ENCODE results near the gene TGDS.
"Not testable (repeated sequence)": the region's sequence is repeated elsewhere in the genome, so short reads cannot be mapped to it uniquely, and the experiment has no call there.

Gene TGDS, protein sequence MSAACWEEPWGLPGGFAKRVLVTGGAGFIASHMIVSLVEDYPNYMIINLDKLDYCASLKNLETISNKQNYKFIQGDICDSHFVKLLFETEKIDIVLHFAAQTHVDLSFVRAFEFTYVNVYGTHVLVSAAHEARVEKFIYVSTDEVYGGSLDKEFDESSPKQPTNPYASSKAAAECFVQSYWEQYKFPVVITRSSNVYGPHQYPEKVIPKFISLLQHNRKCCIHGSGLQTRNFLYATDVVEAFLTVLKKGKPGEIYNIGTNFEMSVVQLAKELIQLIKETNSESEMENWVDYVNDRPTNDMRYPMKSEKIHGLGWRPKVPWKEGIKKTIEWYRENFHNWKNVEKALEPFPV

DNA sequence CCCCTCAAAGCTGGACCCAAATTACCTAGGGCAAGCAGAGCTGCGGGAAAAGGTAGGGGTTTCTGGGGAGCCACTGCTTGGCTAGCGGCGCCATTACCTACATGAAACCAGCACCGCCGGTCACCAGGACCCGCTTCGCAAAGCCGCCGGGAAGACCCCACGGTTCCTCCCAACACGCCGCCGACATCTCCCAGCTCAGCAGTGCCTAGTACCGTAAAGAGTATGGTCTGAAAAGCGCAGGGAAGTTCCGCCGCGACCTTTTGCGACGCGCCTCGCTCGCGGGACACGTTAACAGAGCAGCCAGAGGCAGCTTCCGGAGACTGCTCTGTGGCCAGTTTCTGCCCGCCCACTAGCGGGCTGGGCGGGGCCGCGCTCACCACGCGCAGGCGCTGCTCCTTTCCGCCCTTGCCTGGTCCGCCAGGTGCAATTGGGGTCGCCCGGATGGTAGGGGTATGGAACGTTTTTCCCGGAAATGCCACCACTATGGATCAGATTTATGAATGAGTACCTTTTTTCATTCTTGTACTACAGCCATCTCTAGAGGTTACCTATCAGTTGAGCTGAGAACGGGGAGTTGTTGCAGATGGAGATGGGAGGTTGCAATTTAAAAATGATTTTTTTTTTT is at the start of gene TGDS:
TGDS (minus strand) TSS at position 203 of the 625 bp plus-strand sequence; CDS start at position 187, 16 bp downstream.
- peak; percentile 78 for DNase-seq (ENCODE audit: low read depth)

DNA sequence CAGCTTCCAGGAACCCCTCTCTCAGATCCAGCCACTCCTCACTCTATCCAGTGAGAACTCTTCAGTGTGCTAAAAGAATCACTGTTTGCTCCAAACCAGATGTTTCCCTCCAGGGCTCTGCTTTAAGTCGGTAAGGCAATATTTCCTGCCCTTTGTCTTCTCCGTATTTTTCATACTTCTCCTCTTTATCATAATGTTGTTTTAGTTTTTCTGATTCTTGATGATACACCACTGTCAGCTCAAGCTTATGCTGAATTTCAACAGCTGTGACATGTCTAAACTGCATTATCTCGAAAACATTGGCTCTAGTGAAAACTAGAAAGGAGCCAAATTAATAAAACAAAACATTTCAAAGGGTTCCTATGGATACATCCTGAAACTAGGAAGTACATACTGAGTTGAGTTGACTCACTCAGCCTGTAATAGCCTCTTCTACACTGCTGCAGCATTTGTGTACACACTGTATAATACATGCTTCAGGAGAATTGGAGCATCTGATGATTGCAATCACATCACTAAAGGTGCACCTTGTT is 45.5 kb upstream of the TGDS start:
- no peak for DNase-seq (ENCODE audit: low read depth)

DNA sequence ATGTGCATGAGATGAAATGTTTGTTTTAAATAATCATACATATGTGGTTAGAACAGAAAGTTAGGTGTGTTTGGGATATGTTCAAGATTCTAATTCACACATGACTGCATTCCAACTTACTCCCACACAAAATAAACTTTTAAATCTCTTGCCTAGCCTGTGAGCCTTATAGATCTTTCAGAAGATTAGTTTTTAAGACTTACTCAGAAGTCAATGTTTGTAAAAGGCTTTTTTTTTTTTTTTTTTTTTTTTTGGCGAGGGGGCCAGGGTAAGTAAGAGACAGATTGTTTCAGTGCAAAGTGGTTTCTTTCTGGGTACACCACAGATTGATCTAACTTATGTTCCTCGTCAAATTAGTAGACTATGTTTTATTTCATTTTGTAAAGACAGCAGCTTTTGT is 44.8 kb upstream of the TGDS start:
- DNase-seq (ENCODE audit: low read depth): no peak

DNA sequence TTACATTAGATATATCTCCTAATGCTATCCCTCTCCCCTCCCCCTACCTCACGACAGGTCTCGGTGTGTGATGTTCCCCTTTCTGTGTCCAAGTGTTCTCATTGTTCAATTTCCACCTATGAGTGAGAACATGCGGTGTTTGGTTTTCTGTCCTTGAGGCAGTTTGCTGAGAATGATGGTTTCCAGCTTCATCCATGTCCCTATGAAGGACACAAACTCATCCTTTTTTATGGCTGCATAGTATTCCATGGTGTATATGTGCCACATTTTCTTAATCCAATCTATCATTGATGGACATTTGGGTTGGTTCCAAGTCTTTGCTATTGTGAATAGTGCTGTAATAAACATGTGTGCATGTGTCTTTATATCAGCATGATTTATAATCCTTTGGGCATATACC is 41.7 kb upstream of the TGDS start:
- not testable (repeated sequence) for DNase-seq (ENCODE audit: low read depth)

DNA sequence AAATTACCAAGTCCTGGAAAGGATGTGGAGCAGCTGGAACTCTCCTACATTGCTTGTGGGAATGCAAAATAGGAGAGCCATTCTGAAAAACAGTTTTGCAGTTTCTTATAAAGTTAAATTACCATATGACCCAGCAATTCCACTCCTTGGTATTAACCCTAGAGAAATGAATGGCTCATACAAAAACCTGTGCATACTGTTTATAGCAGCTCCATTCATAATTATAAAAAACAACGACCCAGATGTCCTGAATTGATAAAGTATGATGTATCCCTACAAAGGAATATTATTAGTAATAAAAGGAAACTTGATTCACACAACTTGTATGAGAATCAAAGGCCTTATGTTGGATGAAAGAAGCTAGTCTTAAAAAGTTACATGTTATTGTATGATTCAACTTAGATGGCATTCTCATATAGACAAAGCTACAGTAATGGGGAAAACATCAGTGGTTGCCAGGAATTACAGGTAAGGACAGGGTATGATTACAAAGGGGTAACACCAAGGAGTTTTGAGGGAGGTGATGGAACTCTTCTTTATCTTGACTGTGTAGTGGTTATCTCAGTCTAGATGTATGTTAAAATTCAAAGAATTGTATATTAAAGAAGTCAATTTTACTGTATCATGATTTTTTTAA is 41.1 kb upstream of the TGDS start:
- DNase-seq (ENCODE audit: low read depth): no peak

DNA sequence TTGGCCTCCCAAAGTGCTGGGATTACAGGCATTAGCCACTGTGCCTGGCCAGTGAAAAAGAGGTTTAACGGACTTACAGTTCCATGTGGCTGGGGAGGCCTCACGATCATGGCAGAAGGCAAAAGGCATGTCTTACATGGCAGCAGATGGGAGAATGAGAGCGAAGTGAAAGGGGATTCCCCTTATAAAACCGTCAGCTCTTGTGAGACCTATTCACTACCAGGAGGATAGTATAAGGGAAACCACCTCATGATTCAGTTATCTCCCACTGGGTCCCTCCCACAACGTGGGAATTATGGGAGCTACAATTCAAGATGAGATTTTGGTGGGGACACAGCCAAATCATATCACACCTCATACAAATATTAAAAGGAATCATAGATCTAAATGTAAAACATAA is 40.1 kb upstream of the TGDS start:
- not testable (repeated sequence) for DNase-seq (ENCODE audit: low read depth)

DNA sequence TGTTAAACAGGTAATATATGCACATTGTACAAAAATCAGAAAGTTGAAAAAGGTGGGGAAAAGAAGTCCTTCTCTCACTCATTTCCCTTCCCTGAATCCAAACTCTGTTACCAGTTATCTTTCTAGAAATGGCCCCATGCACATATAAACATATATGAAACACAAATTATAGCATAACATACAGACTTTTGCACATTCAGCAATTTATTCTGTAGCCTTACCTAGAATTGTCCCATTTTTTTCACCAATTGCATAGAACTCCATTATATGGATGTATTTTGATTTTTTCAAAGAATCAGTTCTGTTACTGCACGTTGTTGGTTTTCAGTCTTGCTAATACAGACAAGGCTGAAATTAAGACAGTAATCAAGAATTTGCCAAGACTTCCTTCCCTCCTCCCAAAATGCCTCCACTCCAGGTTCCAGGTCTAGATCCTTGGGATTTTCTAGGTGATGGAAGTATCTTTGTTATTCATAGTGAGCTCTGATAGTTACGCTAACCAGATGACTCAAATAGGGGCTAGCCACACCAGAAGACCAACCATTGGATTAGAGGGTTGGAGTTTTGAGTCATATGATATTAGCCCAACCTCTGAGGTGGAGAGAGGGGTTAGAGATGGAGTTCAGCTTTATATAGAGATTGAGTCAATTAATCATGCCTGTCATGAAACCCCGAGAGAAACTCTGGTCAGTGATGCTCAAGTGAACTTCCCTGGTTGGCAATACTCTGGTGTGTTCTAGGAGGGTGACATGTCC is 36.5 kb upstream of the TGDS start:
- no peak for DNase-seq (ENCODE audit: low read depth)

DNA sequence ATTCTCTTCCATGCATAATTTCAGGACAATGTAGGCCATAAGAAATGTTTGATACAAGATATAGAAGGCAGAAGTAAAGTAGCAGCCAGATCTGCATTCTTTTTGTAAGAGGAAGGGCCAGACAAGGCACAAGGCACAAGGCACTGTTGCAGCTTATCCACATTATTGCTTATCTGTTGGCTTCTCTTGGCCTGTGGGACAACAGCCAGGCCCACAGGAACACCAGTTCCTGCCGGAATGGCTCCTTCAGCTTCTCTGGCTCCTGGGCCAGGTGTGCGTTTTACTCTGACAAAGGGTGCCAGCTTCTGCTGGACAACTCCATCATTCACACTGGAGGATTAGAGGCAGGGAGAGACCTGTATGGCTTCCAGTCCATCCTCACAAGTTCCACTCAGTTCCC is 34.9 kb upstream of the TGDS start:
- DNase-seq (ENCODE audit: low read depth): no peak

DNA sequence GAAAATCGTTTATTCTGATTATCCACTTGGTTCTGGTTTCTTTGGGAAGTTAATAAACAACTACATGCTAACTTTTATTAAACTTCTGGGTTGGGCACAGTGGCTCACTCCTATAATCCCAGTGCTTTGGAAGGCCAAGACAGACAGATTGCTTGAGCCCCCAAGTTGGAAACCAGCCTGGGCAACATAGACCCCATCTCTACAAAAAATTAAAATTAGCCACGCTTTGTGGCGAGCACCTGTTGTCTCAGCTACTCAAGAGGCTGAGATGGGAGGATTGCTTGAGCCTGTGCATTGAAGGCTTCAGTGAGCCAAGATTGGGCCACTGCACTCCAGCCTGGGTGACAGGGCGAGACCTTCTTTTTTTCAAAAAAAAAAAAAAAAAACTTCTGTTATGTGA is 27.4 kb upstream of the TGDS start:
- no peak for DNase-seq (ENCODE audit: low read depth)

DNA sequence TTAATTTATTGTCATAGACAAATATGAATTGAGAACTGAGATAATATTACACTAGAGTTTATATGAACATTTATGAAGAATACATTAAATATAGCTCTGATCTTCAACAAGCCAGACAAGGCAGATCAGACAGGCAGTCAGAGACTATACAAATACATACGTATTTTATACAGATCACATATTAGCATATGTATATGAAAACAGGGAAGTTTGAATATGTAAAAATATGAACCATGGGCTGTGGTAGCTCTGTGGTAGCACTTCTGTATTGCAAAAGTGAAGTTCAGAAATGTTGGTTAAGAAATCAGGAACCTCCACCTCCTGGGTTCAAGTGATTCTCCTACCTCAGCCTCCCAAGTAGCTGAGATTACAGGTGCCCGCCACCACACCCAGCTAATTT is 26.4 kb upstream of the TGDS start:
- no peak for DNase-seq (ENCODE audit: low read depth)

DNA sequence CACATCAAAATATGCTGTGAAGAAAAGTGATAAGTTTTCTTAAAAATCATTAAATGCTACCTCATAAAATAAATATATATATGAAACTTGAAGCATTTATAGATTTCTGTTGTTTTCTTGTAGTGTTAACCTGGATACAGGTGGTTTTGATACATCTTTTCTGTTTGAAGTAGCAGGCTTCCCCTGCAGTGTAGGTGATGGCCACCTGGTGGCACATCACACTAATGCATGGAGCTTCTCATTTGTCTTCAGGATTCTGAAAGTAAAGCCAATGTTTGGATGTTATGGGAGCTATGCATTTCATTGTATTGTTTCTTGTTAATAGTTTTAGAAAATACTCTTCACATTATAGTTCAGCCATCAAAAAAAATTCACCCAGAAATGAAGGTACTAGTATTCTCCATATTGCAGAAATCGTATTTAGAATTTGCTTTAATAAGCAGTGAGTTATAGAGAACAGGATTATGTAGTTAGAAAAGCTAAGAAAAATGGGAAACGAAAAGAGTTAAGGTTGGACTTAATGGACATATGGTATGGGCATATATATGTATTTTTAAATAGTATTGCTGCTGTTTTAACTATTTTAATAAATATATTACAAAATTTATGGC is 24.4 kb upstream of the TGDS start:
- DNase-seq (ENCODE audit: low read depth): no peak

DNA sequence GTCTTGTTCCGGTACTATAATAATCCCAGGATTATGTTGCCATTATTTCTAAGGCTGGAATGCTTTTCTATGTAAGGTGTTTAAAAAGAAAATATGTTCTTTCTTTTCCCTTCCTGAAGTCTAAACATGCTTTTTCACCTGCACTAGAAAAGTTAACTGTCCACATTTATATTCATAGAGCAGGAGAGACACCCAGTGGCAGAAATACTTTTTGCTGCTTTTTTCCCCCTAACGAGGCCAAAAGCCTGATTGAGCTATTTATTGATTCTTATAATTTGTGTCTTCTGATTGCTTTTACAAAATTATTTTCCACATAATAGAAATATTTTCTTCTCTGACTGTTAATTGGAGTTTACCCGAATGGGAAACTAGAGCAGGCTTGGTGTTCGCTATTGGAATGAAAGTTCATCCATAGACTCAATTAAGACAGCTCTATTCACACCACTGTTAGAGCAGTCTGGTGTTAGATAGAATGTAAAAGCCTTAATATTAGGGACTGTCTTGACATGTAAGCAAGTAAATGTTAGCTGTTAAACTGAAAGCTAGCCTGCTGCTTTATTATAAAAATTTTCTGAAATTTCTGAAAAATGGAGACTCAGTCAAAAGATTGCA is 21.5 kb upstream of the TGDS start:
- no peak for DNase-seq (ENCODE audit: low read depth)

DNA sequence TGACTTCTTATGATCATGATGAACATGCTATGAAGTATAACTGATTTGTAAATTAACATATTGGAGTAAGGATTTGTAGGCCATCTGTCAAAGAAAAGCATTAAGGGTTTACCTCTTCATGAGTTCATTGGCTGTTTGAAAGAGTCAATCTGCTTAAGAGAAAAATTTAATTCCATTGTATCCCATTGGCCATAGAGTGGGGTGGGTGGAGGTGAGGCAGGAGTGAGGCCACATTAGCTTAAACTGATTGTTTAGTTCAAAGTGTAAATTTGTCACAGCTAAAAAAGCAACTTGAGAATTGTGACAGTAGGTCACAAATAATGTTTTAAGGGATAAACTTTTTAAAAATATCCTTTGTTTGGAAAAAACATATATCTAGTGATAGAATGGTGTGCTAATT is 17.1 kb upstream of the TGDS start:
- DNase-seq (ENCODE audit: low read depth): no peak

DNA sequence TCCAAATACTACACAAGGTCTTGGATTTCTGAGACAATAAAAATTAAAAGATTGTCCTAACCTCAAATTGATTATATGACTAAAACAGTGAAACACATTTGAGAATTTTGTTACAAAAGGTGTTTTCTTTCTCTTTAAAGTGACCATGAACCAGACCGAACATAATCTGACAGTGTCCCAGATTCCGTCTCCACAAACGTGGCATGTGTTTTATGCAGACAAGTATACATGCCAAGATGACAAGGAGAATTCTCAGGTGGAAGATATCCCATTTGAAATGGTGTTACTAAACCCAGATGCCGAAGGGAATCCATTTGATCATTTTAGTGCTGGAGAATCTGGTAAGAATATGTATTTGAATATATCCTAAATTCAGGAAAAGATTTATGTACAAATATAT is 16.1 kb upstream of the TGDS start:
- DNase-seq (ENCODE audit: low read depth): no peak

DNA sequence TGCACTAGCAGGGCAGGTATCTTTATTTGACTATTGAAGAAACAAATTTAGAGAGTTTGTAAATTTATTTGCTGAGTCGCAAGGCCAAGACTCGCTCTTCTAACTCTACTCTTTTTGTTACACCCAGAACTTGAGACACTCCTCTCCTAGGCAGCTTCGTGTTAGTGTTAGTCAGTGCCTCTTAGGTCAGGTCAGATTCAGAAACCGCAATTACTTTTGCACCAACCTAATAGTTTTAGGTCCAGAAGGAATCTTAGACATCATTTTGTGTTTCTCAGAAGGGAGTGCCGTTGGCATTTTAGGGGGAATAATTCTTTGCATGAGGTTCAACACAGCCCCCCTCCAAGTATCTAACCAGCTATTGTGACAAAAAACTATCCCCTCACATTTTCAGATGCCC is 14.5 kb upstream of the TGDS start:
- no peak for DNase-seq (ENCODE audit: low read depth)

DNA sequence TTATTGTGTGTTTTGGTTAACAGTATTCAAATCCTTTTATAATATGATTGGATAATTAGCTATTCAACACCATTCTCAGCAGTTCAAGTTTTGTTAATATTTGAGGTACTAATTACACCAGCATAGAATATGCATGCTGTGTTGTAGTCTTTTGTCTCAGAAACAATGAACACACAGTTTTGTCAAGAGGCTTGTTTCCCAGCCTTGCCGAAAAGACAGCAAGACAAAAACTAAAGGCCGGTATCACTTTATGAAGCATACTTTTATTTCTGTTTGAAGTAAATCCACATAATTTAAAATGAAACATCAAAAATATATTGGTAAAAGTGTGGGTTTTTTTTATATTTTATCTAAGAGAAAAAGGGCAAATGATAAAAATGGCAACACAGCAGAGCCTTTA is 13.2 kb upstream of the TGDS start:
- no peak for DNase-seq (ENCODE audit: low read depth)

DNA sequence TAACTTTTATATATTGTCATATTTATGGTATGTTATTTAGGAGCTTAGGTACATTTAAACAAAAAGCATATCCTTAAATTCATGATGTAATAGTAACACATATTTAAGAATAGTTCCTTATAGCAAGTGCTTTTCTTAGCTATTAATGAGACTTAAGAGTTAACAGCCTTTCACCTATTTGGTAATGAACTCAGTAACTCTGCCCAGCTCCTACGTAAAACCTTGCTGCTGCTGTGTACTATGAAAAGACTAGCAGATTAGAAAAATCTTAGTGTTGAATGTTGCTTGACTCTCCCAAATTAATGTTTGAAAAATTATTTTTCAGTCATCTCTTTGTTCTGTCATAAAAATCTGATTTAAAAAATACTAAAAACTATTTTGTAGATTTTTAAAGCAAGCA is 12.6 kb upstream of the TGDS start:
- DNase-seq (ENCODE audit: low read depth): no peak

DNA sequence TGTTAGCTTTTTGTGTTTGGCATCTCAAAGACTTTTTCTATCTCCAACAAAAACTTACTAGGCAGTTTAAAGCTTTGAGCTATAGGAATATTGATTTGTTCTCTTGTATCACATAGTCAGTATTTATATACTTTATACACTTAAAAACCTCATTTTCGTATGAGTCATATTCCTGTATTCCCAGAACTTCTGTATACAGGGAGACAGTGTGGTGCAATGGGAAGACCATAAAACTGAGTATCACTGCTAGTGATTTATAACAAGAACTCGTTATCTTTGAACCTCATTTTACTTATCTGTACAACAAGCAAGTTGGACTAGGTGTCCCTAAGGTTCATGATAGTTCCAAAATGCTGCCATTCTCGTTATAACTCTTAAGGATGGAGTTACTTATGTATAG is 12.0 kb upstream of the TGDS start:
- DNase-seq (ENCODE audit: low read depth): no peak

DNA sequence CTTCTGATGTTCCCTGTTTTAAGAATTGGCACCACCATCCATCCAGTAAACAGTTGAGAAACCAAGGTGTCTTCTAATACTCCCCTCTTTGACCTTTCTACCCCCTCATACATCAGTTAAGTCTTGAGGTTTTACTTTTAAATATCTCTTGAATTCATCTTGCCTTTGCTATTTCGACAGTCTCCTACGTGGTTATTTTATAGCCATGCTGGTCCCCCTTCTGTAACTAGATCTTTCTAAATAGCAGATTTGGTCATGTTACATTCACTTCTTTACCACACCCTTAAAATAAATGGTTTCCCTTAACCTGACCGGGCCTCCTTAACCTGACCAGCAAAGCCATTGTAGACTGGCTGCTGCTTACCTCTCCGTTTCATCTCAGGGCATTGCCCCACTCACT is 11.1 kb upstream of the TGDS start:
- DNase-seq (ENCODE audit: low read depth): no peak

DNA sequence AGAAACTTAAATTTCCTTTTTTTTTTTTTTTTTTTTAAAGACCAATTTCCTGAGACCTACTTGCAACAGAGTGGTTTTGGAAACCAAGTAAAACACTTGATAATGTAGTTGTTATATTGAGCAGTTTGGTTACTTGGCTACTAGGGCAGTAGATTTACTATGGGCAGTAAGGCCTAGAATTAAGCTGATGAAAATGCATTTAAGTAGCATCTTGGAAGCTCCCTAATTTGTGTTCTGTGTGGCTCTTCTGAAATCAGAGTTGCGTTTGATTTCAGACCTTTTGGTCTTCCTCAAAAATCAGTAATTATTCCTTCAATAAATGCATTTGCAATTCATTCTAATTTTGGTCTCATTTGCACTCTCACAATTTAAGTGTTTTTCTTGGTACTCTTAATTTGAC is 6.5 kb upstream of the TGDS start:
- no peak for DNase-seq (ENCODE audit: low read depth)
